Measurements from ENCODE around the gene HOXA6.

- TF ChIP-seq CTCF (IDR thresholded peaks at IDR 0.05) (no peak), POLR2A (IDR thresholded peaks at IDR 0.05) (no peak)
Measured at GRCh38 chr7:27171325-27171636, 23.7 kb upstream of the HOXA6 start.

All from lower leg skin (tissue), 3 donors.